NOMO-1 (cell line): Measurements from ENCODE around the gene NMNAT2.
"Not testable (repeated sequence)": the region's sequence is repeated elsewhere in the genome, so short reads cannot be mapped to it uniquely, and the experiment has no call there.

Experiments used
- DNase-seq, 2 experiments: peaks; one replicate each; lab custom pipeline; 2025; ENCODE audit not compliant: unreplicated experiment in 2 of 2; lab: John Stamatoyannopoulos, UW

NMNAT2 gene

GRCh38 chr1:183417772-183418491 is at the start of gene NMNAT2:
Gene NMNAT2, minus strand, starts transcription at chr1:183418380. Its CDS starts 113 bp downstream, at chr1:183418267.
- DNase-seq: no peak

GRCh38 chr1:183467687-183468086 is 49.5 kb upstream of the NMNAT2 start:
- DNase-seq: no peak

GRCh38 chr1:183466781-183467180 is 48.6 kb upstream of the NMNAT2 start:
- DNase-seq: no peak

GRCh38 chr1:183463566-183463965 is 45.4 kb upstream of the NMNAT2 start:
- DNase-seq: no peak

- peak; percentile 57 to 72 for DNase-seq
Observed at GRCh38 chr1:183461350-183461749, 43.2 kb upstream of the NMNAT2 start.

GRCh38 chr1:183460596-183460995 is 42.4 kb upstream of the NMNAT2 start:
- DNase-seq: no peak

- DNase-seq: no peak
Observed at GRCh38 chr1:183457449-183457848, 39.3 kb upstream of the NMNAT2 start.

- DNase-seq: no peak
Observed at GRCh38 chr1:183456826-183457225, 38.6 kb upstream of the NMNAT2 start.

GRCh38 chr1:183454377-183454776 is 36.2 kb upstream of the NMNAT2 start:
- no peak for DNase-seq

GRCh38 chr1:183450093-183450492 is 31.9 kb upstream of the NMNAT2 start:
- no peak for DNase-seq

GRCh38 chr1:183449223-183449770 is 31.1 kb upstream of the NMNAT2 start:
- DNase-seq: no peak

- no peak for DNase-seq
Observed at GRCh38 chr1:183444243-183444642, 26.1 kb upstream of the NMNAT2 start.

GRCh38 chr1:183443466-183443865 is 25.3 kb upstream of the NMNAT2 start:
- DNase-seq: peak in 1 of 2 experiments; percentile 38

- no peak for DNase-seq
Observed at GRCh38 chr1:183443011-183443410, 24.8 kb upstream of the NMNAT2 start.

- no peak for DNase-seq
Observed at GRCh38 chr1:183438060-183438459, 19.9 kb upstream of the NMNAT2 start.

GRCh38 chr1:183435497-183435896 is 17.3 kb upstream of the NMNAT2 start:
- no peak for DNase-seq

- no peak for DNase-seq
Observed at GRCh38 chr1:183433703-183434102, 15.5 kb upstream of the NMNAT2 start.

- no peak for DNase-seq
Observed at GRCh38 chr1:183432548-183432875, 14.3 kb upstream of the NMNAT2 start.

GRCh38 chr1:183431840-183432547 is 13.8 kb upstream of the NMNAT2 start:
- DNase-seq: no peak

GRCh38 chr1:183427591-183427990 is 9.4 kb upstream of the NMNAT2 start:
- DNase-seq: not testable (repeated sequence)

- DNase-seq: no peak
Observed at GRCh38 chr1:183424691-183425090, 6.5 kb upstream of the NMNAT2 start.

GRCh38 chr1:183423541-183423940 is 5.4 kb upstream of the NMNAT2 start:
- no peak for DNase-seq
